ENCODE results near the gene BPIFB2.

BPIFB2 gene

GRCh38 chr20:32969356-32970114 is 38.0 kb upstream of the BPIFB2 start:
- TF ChIP-seq YY1 (IDR thresholded peaks at IDR 0.05; ENCODE audit: low read depth): no peak
- TF ChIP-seq CEBPB (IDR thresholded peaks at IDR 0.05): no peak

GRCh38 chr20:32970115-32970972 is 37.2 kb upstream of the BPIFB2 start:
- no peak for TF ChIP-seq ZBTB7A (IDR thresholded peaks at IDR 0.05; ENCODE audit: low read depth)
- TF ChIP-seq CREB1 (IDR thresholded peaks at IDR 0.05; ENCODE audit: low read depth): no peak
- TF ChIP-seq USF1 (IDR thresholded peaks at IDR 0.05): no peak
- TF ChIP-seq YY1 (IDR thresholded peaks at IDR 0.05; ENCODE audit: low read depth): no peak

- TF ChIP-seq REST (IDR thresholded peaks at IDR 0.05; ENCODE audit: low read depth) (no peak), EGR1 (IDR thresholded peaks at IDR 0.05) (no peak), ZBTB7A (IDR thresholded peaks at IDR 0.05; ENCODE audit: low read depth) (no peak), MAX (IDR thresholded peaks at IDR 0.05) (no peak), CREB1 (IDR thresholded peaks at IDR 0.05; ENCODE audit: low read depth) (no peak), RAD21 (IDR thresholded peaks at IDR 0.05; ENCODE audit: low read depth) (no peak), TEAD4 (IDR thresholded peaks at IDR 0.05) (no peak), TCF12 (IDR thresholded peaks at IDR 0.05; ENCODE audit: low read depth) (no peak), USF1 (IDR thresholded peaks at IDR 0.05) (no peak), EP300 (IDR thresholded peaks at IDR 0.05; ENCODE audit: borderline replicate concordance) (no peak), YY1 (IDR thresholded peaks at IDR 0.05; ENCODE audit: low read depth) (no peak), TAF1 (IDR thresholded peaks at IDR 0.05; ENCODE audit: low read depth) (no peak), CEBPB (IDR thresholded peaks at IDR 0.05) (no peak), FOXM1 (IDR thresholded peaks at IDR 0.05; ENCODE audit: borderline replicate concordance, low read depth) (no peak), NFIC (IDR thresholded peaks at IDR 0.05) (no peak)
Observed at GRCh38 chr20:32970973-32971300, 36.6 kb upstream of the BPIFB2 start.

GRCh38 chr20:32971703-32972161 is 35.8 kb upstream of the BPIFB2 start:
- no peak for TF ChIP-seq RAD21 (IDR thresholded peaks at IDR 0.05; ENCODE audit: low read depth)

GRCh38 chr20:32972181-32973076 is 35.1 kb upstream of the BPIFB2 start:
- TF ChIP-seq TAF1 (IDR thresholded peaks at IDR 0.05; ENCODE audit: low read depth) (no peak), REST (IDR thresholded peaks at IDR 0.05; ENCODE audit: low read depth) (no peak), EP300 (IDR thresholded peaks at IDR 0.05; ENCODE audit: borderline replicate concordance) (no peak), TCF12 (IDR thresholded peaks at IDR 0.05; ENCODE audit: low read depth) (no peak), CEBPB (IDR thresholded peaks at IDR 0.05) (no peak), FOXM1 (IDR thresholded peaks at IDR 0.05; ENCODE audit: borderline replicate concordance, low read depth) (no peak), USF1 (IDR thresholded peaks at IDR 0.05) (no peak), RAD21 (IDR thresholded peaks at IDR 0.05; ENCODE audit: low read depth) (no peak), ZBTB7A (IDR thresholded peaks at IDR 0.05; ENCODE audit: low read depth) (no peak), NFIC (IDR thresholded peaks at IDR 0.05) (no peak), CREB1 (IDR thresholded peaks at IDR 0.05; ENCODE audit: low read depth) (no peak), YY1 (IDR thresholded peaks at IDR 0.05; ENCODE audit: low read depth) (no peak), TEAD4 (IDR thresholded peaks at IDR 0.05) (no peak), EGR1 (IDR thresholded peaks at IDR 0.05) (no peak), MAX (IDR thresholded peaks at IDR 0.05) (no peak)

All from Ishikawa (cell line).